ENCODE measurements around the gene ANKRD6.

ANKRD6 gene

GRCh38 chr6:89667872-89668556 is 235.1 kb downstream of the ANKRD6 start:
- no peak for DNase-seq

DNA sequence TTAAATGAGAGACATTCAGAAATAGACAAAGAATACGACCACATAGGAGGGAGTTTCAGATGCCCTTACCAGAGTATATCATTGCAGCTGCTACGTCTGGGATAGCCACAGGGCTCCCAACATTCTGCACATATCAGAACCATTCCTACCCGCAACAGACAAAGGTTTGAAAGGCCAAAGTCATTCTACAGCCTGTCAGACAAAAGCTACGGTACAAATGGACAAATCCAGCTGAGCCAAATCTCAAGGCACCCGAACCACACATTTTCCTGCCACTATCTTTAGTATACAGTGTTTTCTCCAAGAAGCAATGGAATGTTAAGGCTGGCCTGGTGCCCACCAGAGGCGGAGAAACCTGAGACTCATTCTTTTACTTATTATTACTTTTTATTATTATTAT is 236.1 kb downstream of the ANKRD6 start:
- no peak for DNase-seq

- no peak for DNase-seq
These were observed 238.1 kb downstream of the ANKRD6 start for GRCh38 chr6:89670935-89671565.

GRCh38 chr6:89675949-89676748 is 243.2 kb downstream of the ANKRD6 start:
- DNase-seq, result no peak

DNA sequence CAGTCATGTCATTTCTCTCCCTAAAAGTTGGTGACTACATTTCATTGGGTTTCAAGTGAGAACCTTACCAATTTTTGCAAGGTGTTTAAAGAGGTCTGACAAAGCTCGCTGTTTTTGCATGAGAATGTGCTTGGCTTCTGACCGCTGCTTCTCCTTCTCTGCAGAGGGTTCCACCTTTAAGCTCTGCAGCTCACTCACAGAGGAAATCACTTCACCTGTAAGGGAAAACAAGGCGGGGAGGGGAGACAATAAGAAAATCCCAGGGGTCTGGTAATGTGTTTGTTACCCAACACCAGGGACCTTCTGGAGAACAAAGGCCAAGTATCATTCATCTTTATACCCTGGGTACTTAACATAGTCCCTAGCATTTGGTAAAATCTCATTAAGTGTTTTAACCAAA is 245.6 kb downstream of the ANKRD6 start:
- peak; percentile 63 for DNase-seq

GRCh38 chr6:89679215-89680120 is 246.5 kb downstream of the ANKRD6 start:
- DNase-seq, result no peak

- DNase-seq, result peak; percentile 6
These were observed 247.2 kb downstream of the ANKRD6 start for GRCh38 chr6:89680150-89680549.

- DNase-seq, result no peak
These were observed 247.6 kb downstream of the ANKRD6 start for GRCh38 chr6:89680551-89680950.

DNA sequence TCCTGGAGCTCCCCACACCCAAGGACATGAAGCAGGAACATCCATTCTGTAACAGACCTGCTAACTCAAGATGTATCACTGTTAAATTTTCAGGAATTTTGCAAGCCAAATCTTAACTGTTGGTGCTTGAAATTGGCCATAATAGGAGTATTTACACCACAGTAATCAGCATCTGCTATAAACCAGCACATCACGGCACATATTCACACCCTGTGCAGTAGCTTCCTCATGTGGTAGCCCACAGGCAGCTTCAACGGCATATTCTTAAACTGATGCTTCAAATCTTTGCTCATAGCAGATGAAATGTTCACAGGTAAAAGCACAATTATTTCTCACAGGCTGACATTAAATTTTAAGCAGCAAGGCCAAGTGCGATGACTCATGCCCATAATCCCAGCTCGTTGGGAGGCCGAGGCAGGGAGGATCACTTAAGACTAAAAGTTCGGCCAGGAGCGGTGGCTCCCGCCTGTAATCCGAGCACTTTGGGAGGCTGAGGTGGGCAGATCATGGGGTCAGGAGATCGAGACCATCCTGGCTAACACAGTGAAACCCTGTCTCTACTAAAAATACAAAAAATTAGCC is 249.1 kb downstream of the ANKRD6 start:
- DNase-seq, result no peak

DNA sequence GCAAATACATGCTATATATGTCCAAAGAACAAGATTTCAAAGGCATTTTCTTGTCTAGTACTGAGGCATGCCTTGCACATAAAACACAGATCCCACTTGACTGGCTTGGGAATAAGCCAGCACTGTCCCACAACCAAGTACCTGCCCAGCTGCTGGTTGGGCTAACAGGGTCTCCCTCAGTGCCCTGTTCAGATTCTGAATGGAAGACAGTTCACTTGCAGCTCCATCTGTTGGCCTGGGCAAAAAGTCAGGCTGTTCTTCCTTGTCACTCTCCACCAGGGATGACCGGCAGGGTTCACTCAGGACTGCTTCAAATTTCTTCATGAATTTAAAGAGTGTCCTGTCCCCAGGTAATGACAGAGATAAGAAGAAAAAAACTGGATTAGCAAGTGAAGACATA is 250.0 kb downstream of the ANKRD6 start:
- no peak for DNase-seq

Data from NCI-H1436 (cell line).